OCI-LY3 (cell line): ENCODE data around the gene UBE2E1.

ENCODE experiments used
- H2AFZ ChIP-seq: fragments of 200-600, 300-600 bp; shearing (Covaris generic); 2 replicates; pipeline ENCODE4 v1.6.0; 2014; ENCODE audit warnings: antibody characterized with exemption, low read depth, low read length
- H3K27ac ChIP-seq: fragments of 200-600, 300-600 bp; sonication (generic); 2 replicates; pipeline ENCODE4 v1.5.1; 2014; ENCODE audit warnings: mild to moderate bottlenecking, low read length, moderate library complexity, mixed read lengths
- H3K27me3 ChIP-seq: fragments of 200-600, 300-600 bp; sonication (generic); 2 replicates; pipeline ENCODE4 v1.6.1; 2014; ENCODE audit warnings: low read depth, low read length, mixed read lengths
- H3K36me3 ChIP-seq: fragments of 200-600, 300-600 bp; sonication (generic); replicated peaks from 2 replicates; pipeline ENCODE3; 2014; ENCODE audit warnings: low read depth, low read length, mixed read lengths
- H3K4me1 ChIP-seq: fragments of 300-600, 200-600 bp; sonication (generic); 2 replicates; pipeline ENCODE4 v1.6.1; 2014; ENCODE audit warnings: low read length, mixed read lengths
- H3K4me2 ChIP-seq: fragments of 200-600, 300-600 bp; sonication (generic); 2 replicates; pipeline ENCODE4 v1.6.1; 2014; ENCODE audit warnings: low read length, mixed read lengths
- H3K4me3 ChIP-seq: fragments of 300-600, 200-600 bp; sonication (generic); 2 replicates; pipeline ENCODE4 v1.5.1; 2014; ENCODE audit warnings: antibody characterized with exemption, mild to moderate bottlenecking, low read length, moderate library complexity
- H3K79me2 ChIP-seq: fragments of 300-600, 200-600 bp; shearing (Covaris generic); 2 replicates; pipeline ENCODE4 v1.6.1; 2014; ENCODE audit warnings: mild to moderate bottlenecking, low read length, mixed read lengths
- H3K9ac ChIP-seq: fragments of 300-600, 200-600 bp; shearing (Covaris generic); 2 replicates; pipeline ENCODE4 v1.6.0; 2014; ENCODE audit warnings: mild to moderate bottlenecking, low read length, moderate library complexity
- H3K9me3 ChIP-seq: fragments of 200-600, 300-600 bp; shearing (Covaris generic); 2 replicates; pipeline ENCODE4 v1.6.1; 2014; ENCODE audit warnings: low read length, mixed read lengths; ENCODE audit not compliant: insufficient read depth
- H4K20me1 ChIP-seq: fragments of 200-600, 300-600 bp; sonication (generic); 2 replicates; pipeline ENCODE4 v1.6.1; 2016; ENCODE audit warnings: low read length, mixed read lengths; ENCODE audit not compliant: insufficient read depth
- EZH2phosphoT487 ChIP-seq: fragments of 200-600 bp; shearing (Covaris generic); IDR thresholded peaks from 2 replicates; pipeline ENCODE4 v1.6.1; 2018; ENCODE audit warnings: antibody characterized with exemption, mixed run types, low read depth
- TF ChIP-seq, protein P1 (sequence below): fragments of 200-600, 300-600 bp; sonication (generic); IDR thresholded peaks from 2 replicates; pipeline ENCODE4 v1.5.1; 2014; ENCODE audit warnings: antibody characterized with exemption, low read length, low read depth

The UBE2E1 gene

DNA sequence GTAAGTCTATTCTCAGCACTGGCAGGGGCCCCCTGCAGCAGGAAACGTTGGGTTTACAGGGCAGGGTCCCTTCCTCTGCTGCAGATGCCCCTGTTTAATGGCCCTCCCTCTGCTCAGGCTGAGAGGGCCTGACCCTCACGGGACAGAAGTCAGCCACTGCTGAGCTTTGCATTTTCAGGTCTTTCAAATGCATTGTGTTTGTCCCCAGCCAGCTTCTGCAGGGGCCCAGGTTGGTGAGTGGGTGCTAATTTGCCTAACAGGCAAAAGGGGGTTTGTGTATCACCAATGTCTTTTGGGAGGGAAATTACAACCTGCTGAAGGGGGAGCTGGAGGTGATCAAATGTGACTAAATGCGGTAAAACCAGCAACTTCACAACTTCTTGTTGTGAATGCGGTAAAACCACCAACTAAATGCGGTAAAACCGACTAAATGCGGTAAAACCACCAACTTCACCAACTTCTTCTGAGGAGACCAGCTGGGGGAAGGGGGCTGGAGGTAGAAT is 44.8 kb upstream of the UBE2E1 start:
- H3K4me2 ChIP-seq = peak overlapping the region; percentile 69
- H3K27me3 ChIP-seq = peaks cover 19% of the 10 kb centered on the region
- H3K9ac ChIP-seq = no peak overlapping the region
- no peaks in the 10 kb centered on the region for H4K20me1 ChIP-seq
- no peak overlapping the region for H3K4me3 ChIP-seq
- H3K79me2 ChIP-seq = no peaks in the 10 kb centered on the region
- no peak for TF ChIP-seq EZH2phosphoT487
- TF ChIP-seq, protein P1, sequence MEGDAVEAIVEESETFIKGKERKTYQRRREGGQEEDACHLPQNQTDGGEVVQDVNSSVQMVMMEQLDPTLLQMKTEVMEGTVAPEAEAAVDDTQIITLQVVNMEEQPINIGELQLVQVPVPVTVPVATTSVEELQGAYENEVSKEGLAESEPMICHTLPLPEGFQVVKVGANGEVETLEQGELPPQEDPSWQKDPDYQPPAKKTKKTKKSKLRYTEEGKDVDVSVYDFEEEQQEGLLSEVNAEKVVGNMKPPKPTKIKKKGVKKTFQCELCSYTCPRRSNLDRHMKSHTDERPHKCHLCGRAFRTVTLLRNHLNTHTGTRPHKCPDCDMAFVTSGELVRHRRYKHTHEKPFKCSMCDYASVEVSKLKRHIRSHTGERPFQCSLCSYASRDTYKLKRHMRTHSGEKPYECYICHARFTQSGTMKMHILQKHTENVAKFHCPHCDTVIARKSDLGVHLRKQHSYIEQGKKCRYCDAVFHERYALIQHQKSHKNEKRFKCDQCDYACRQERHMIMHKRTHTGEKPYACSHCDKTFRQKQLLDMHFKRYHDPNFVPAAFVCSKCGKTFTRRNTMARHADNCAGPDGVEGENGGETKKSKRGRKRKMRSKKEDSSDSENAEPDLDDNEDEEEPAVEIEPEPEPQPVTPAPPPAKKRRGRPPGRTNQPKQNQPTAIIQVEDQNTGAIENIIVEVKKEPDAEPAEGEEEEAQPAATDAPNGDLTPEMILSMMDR = no peak
- peaks cover 32% of the 10 kb centered on the region for H3K4me1 ChIP-seq
- H3K36me3 ChIP-seq = no peaks in the 10 kb centered on the region
- H3K27ac ChIP-seq = no peak overlapping the region
- no peaks in the 10 kb centered on the region for H3K9me3 ChIP-seq
- 0 out of 2 replicates have a peak overlapping the region, but pooled peaks have one; percentile 8 for H2AFZ ChIP-seq

DNA sequence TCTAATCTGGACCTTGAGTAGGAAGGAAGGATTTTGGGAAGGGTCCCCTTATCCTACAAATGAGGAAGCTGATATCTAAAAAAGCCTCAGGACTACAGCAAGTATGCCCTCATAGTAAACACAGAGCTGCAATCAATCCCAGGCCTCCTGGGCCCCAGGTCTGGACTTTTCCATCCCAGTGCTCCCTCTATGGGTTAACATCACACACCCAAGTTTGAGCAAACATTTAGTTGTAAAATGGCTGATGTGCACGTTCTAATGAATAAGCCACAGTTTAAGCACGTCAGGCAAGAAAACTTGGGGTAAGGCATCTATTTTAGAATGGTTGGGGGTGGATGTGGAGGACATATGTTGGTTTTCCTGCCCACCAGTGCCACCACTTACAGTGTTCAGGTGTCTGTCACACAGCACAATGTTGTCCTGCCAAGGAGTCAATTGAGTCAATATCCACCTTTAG is 44.3 kb upstream of the UBE2E1 start:
- no peak overlapping the region for H3K27ac ChIP-seq
- no peaks in the 10 kb centered on the region for H3K79me2 ChIP-seq
- no peak for TF ChIP-seq EZH2phosphoT487
- TF ChIP-seq, protein P1 = peak; percentile 68
- peak overlapping the region; percentile 64; the same call in 1 of the 2 replicates for H3K4me3 ChIP-seq
- no peaks in the 10 kb centered on the region for H3K9me3 ChIP-seq
- peak overlapping the region; percentile 69 for H3K4me2 ChIP-seq
- no peaks in the 10 kb centered on the region for H4K20me1 ChIP-seq
- 0 out of 2 replicates have a peak overlapping the region, but pooled peaks have one; percentile 8 for H2AFZ ChIP-seq
- H3K36me3 ChIP-seq = no peaks in the 10 kb centered on the region
- H3K4me1 ChIP-seq = peaks cover 32% of the 10 kb centered on the region
- peaks cover 19% of the 10 kb centered on the region for H3K27me3 ChIP-seq
- H3K9ac ChIP-seq = no peak overlapping the region

DNA sequence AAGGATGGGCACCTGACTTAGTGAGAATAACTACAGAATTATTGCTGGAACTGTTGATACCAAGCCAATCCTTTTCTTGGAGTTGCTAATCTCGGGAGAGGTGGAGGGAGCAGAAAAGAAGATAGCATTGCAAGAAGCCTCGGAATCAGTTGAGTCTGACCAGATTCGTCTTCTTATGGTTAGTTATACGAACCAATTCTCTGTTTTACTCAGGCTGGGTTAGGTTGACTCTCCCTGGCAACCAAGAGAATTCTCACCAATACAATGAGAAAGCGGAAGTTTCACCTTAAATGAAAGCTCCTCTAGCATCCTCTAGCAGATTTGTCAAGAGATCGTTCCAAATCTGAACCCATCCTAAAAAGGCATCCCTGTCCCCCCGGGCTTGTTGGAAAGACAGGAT is 43.5 kb upstream of the UBE2E1 start:
- Histone ChIP-seq H3K4me1 (peaks cover 32% of the 10 kb centered on the region), H3K27me3 (peaks cover 19% of the 10 kb centered on the region), H3K4me3 (peak overlapping the region; percentile 64), H3K36me3 (no peaks in the 10 kb centered on the region), H4K20me1 (no peaks in the 10 kb centered on the region), H3K9me3 (no peaks in the 10 kb centered on the region), H3K79me2 (no peaks in the 10 kb centered on the region), H3K4me2 (peak overlapping the region; percentile 69), H3K9ac (no peak overlapping the region), H3K27ac (no peak overlapping the region), H2AFZ (no peak overlapping the region)
- TF ChIP-seq, protein P1 = no peak; the same call in 1 of the 2 replicates
- no peak for TF ChIP-seq EZH2phosphoT487

DNA sequence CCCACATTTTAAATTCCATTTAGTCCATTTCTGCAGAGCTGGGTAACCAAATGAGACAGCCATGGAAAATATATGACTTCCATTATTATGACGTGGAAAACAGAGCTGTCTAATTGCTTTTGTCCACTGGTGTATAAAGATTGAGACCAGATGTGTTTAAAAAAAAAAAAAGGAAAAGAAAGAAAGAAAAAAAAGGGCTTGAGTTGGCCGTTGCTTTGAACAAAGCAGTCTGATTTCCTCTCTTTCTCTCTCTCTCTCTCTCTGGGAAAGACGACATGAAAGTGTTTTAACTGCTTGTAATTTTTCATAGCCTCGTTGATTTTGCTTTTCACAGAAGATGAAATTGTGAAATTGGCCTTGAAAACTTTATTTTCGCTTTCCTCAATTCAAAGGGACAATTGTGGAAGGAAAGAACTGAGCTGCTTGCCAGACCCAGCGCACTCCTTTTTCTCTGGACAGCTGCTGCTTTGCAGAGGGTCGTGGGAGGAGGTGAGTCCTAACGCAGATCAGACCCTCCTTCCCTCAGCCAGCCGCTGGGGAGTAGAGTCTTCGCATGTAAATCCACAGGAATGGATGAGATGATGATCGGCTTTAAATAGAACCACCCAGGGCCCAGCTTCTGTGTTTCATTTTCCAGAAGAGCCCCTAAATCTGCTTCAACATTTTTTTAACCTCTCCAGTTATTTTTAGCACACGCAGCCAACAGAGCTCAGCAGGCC is 42.8 kb upstream of the UBE2E1 start:
- H3K27ac ChIP-seq = no peak overlapping the region
- no peaks in the 10 kb centered on the region for H3K9me3 ChIP-seq
- peaks cover 19% of the 10 kb centered on the region for H3K27me3 ChIP-seq
- H3K36me3 ChIP-seq = no peaks in the 10 kb centered on the region
- peaks cover 32% of the 10 kb centered on the region for H3K4me1 ChIP-seq
- peak overlapping the region; percentile 69 for H3K4me2 ChIP-seq
- peak overlapping the region; percentile 64 for H3K4me3 ChIP-seq
- no peaks in the 10 kb centered on the region for H4K20me1 ChIP-seq
- no peak for TF ChIP-seq EZH2phosphoT487
- TF ChIP-seq, protein P1 = no peak
- H3K79me2 ChIP-seq = no peaks in the 10 kb centered on the region
- H2AFZ ChIP-seq = 0 out of 2 replicates have a peak overlapping the region, but pooled peaks have one; percentile 7
- H3K9ac ChIP-seq = 0 out of 2 replicates have a peak overlapping the region, but pooled peaks have one; percentile 9
